ENCODE data around the gene ZIK1.

DNA sequence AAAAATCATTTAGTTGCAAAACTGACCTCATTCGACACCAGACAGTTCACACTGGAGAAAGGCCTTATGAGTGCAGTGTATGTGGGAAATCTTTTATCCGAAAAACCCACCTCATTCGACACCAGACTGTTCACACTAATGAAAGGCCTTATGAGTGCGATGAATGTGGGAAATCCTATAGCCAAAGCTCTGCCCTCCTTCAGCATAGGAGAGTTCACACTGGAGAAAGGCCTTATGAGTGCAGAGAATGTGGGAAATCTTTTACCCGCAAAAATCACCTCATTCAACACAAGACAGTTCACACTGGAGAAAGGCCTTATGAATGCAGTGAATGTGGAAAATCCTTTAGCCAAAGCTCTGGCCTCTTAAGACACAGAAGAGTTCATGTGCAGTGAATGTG is 23.0 kb downstream of the ZIK1 start:
- TF ChIP-seq EZH2 (IDR thresholded peaks at IDR 0.05; ENCODE audit: insufficient read depth, poor library complexity, severe bottlenecking) (no peak), EZH2phosphoT487 (IDR thresholded peaks at IDR 0.05; ENCODE audit: insufficient read depth, low read depth) (no peak)

All from GM23248 (cell line).